ENCODE results near the gene ZNF823. TPM values are rescaled to one million over a fixed set of nuclear protein-coding genes. Genes with fewer than 3 reads are reported as not detected.

ZNF823 gene
- polyA plus RNA-seq, 2 of the 4 experiments (the other 2 are of a cell fraction): 2.9 to 3.7 TPM

- DNase-seq (ENCODE audit: low read depth in 1 of 2, low spot score in 1 of 2) (peak in 1 of 2 experiments; percentile 24), ATAC-seq (no peak), FAIRE-seq (no peak)
- CTCF ChIA-PET: no interaction called here
- H3K4me1 ChIP-seq: no peaks in the 10 kb centered on the region
- TF ChIP-seq USF2 (IDR thresholded peaks at IDR 0.05) (no peak), GATA3 (IDR thresholded peaks at IDR 0.05; ENCODE audit: borderline replicate concordance) (peak; percentile 34; the same call in 1 of the 2 replicates)
- POLR2A ChIA-PET: no interaction called here
- no peak overlapping the region for H3K27ac ChIP-seq
- no peak overlapping the region for H3K4me2 ChIP-seq
- no peak overlapping the region for H3K4me3 ChIP-seq
- H3K9me3 ChIP-seq: peaks cover 72% of the 10 kb centered on the region
- WGBS (ENCODE audit: missing lambda C conversion rate): 84% methylated on average over 10 of the region's 10 CpGs
Observed at GRCh38 chr19:11722414-11722813, 16.3 kb downstream of the ZNF823 start.

GRCh38 chr19:11721681-11722080 lies 17.1 kb downstream of the ZNF823 start:
- no peak overlapping the region for H3K27ac ChIP-seq
- no peak overlapping the region for H3K4me2 ChIP-seq
- H3K4me3 ChIP-seq: no peak overlapping the region
- TF ChIP-seq ATOH8 (CRISPR knock-in tag; IDR thresholded peaks at IDR 0.05; ENCODE audit: low read depth) (no peak), POLR2AphosphoS2 (conservative IDR thresholded peaks at IDR 0.05; ENCODE audit: low read length) (no peak), NPAS2 (CRISPR knock-in tag; IDR thresholded peaks at IDR 0.05; ENCODE audit: borderline replicate concordance) (no peak), HOXB13 (CRISPR knock-in tag; IDR thresholded peaks at IDR 0.05; ENCODE audit: low read depth) (no peak), HOXA7 (CRISPR knock-in tag; IDR thresholded peaks at IDR 0.05) (no peak), HEYL (CRISPR knock-in tag; IDR thresholded peaks at IDR 0.05) (no peak), KDM1A (IDR thresholded peaks at IDR 0.05; ENCODE audit: low read depth) (no peak), SREBF2 (IDR thresholded peaks at IDR 0.05) (no peak), NFE2L2 (conservative IDR thresholded peaks at IDR 0.05; ENCODE audit: low read length) (no peak), PHF8 (IDR thresholded peaks at IDR 0.05; ENCODE audit: borderline replicate concordance, low read depth) (no peak), CBX2 (IDR thresholded peaks at IDR 0.05; ENCODE audit: borderline replicate concordance, low read depth) (no peak), HDAC2 (IDR thresholded peaks at IDR 0.05) (no peak), EHF (CRISPR knock-in tag; IDR thresholded peaks at IDR 0.05) (no peak), RAD21 (conservative IDR thresholded peaks at IDR 0.05 in 1 of 2, IDR thresholded peaks at IDR 0.05 in 1 of 2) (no peak), MAFK (IDR thresholded peaks at IDR 0.05; ENCODE audit: partially characterized antibody) (no peak), HOXB5 (CRISPR knock-in tag; IDR thresholded peaks at IDR 0.05) (no peak), RCOR1 (IDR thresholded peaks at IDR 0.05; ENCODE audit: low read depth, low read length) (no peak), RFX5 (IDR thresholded peaks at IDR 0.05) (no peak)
- TF ChIP-seq, protein P1, sequence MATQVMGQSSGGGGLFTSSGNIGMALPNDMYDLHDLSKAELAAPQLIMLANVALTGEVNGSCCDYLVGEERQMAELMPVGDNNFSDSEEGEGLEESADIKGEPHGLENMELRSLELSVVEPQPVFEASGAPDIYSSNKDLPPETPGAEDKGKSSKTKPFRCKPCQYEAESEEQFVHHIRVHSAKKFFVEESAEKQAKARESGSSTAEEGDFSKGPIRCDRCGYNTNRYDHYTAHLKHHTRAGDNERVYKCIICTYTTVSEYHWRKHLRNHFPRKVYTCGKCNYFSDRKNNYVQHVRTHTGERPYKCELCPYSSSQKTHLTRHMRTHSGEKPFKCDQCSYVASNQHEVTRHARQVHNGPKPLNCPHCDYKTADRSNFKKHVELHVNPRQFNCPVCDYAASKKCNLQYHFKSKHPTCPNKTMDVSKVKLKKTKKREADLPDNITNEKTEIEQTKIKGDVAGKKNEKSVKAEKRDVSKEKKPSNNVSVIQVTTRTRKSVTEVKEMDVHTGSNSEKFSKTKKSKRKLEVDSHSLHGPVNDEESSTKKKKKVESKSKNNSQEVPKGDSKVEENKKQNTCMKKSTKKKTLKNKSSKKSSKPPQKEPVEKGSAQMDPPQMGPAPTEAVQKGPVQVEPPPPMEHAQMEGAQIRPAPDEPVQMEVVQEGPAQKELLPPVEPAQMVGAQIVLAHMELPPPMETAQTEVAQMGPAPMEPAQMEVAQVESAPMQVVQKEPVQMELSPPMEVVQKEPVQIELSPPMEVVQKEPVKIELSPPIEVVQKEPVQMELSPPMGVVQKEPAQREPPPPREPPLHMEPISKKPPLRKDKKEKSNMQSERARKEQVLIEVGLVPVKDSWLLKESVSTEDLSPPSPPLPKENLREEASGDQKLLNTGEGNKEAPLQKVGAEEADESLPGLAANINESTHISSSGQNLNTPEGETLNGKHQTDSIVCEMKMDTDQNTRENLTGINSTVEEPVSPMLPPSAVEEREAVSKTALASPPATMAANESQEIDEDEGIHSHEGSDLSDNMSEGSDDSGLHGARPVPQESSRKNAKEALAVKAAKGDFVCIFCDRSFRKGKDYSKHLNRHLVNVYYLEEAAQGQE (IDR thresholded peaks at IDR 0.05): no peak
- H3K9me3 ChIP-seq: peaks cover 68% of the 10 kb centered on the region
- FAIRE-seq: no peak
- WGBS (ENCODE audit: missing lambda C conversion rate): 91% methylated on average over 5 of the region's 5 CpGs
- CTCF ChIA-PET: no interaction called here
- no peak for DNase-seq (ENCODE audit: low read depth in 1 of 2, low spot score in 1 of 2)
- POLR2A ChIA-PET: no interaction called here
- no peaks in the 10 kb centered on the region for H3K4me1 ChIP-seq
- ATAC-seq: no peak

Data from A549 (cell line).